CD4-positive, alpha-beta T cell treated with Interleukin-12 subunit alpha and Interleukin-12 subunit beta, for 1 hour (primary cell): ENCODE data around the gene MYMK.
"Not testable (repeated sequence)": the region's sequence is repeated elsewhere in the genome, so short reads cannot be mapped to it uniquely, and the experiment has no call there.

Source experiments
- DNase-seq: peaks from one replicate; pipeline ENCODE4 v3.0.0-alpha.2; 2020

The MYMK gene

GRCh38 chr9:133524679-133525228 is at the start of gene MYMK:
Gene MYMK (minus strand): TSS chr9:133524959. CDS start chr9:133524844, 115 bp downstream.
- no peak for DNase-seq

GRCh38 chr9:133573791-133574515 is 49.2 kb upstream of the MYMK start:
- DNase-seq, result no peak

- no peak for DNase-seq
These were observed 48.1 kb upstream of the MYMK start for GRCh38 chr9:133572821-133573361.

GRCh38 chr9:133571896-133572595 is 47.3 kb upstream of the MYMK start:
- no peak for DNase-seq

- DNase-seq, result no peak
These were observed 46.7 kb upstream of the MYMK start for GRCh38 chr9:133571391-133571890.

- no peak for DNase-seq
These were observed 45.9 kb upstream of the MYMK start for GRCh38 chr9:133570691-133571080.

GRCh38 chr9:133569891-133570690 is 45.3 kb upstream of the MYMK start:
- no peak for DNase-seq

GRCh38 chr9:133569121-133569785 is 44.5 kb upstream of the MYMK start:
- DNase-seq, result no peak

GRCh38 chr9:133568186-133568585 is 43.4 kb upstream of the MYMK start:
- DNase-seq, result no peak

GRCh38 chr9:133566817-133567216 is 42.1 kb upstream of the MYMK start:
- no peak for DNase-seq

- DNase-seq, result no peak
These were observed 41.6 kb upstream of the MYMK start for GRCh38 chr9:133566382-133566781.

GRCh38 chr9:133564451-133565116 is 39.8 kb upstream of the MYMK start:
- DNase-seq, result no peak

GRCh38 chr9:133563814-133564213 is 39.1 kb upstream of the MYMK start:
- not testable (repeated sequence) for DNase-seq

- no peak for DNase-seq
These were observed 38.6 kb upstream of the MYMK start for GRCh38 chr9:133563291-133563796.

- no peak for DNase-seq
These were observed 38.0 kb upstream of the MYMK start for GRCh38 chr9:133562611-133563290.

GRCh38 chr9:133561976-133562554 is 37.3 kb upstream of the MYMK start:
- no peak for DNase-seq

- no peak for DNase-seq
These were observed 36.2 kb upstream of the MYMK start for GRCh38 chr9:133560944-133561343.

GRCh38 chr9:133560311-133560710 is 35.6 kb upstream of the MYMK start:
- DNase-seq, result no peak

GRCh38 chr9:133558191-133559126 is 33.7 kb upstream of the MYMK start:
- no peak for DNase-seq
